Measurements from ENCODE around the gene CACNG7.
"Not testable (repeated sequence)": the region's sequence is repeated elsewhere in the genome, so short reads cannot be mapped to it uniquely, and the experiment has no call there.

CACNG7 gene

DNA sequence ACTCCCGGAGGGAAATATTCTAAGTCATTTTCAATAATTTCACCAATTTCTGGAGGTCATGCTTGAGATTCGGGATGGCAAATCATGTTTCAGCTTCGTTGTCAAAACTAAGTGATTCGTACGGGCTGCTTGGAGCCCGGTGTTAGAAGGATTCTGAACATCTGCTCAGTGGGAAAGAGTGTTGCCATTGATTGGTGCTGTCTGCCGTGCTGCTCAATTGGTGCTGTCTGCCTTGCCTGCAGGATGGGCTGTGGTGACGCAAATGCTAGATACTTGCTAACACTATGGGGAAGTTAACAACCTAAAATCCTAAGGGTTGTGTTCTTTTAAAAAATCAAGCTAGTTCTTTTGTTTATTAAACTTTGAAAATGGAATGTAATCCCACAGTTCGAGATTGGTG is 36.4 kb downstream of the CACNG7 start:
- in situ Hi-C loops (cut with HindIII; ENCODE audit: low sequenced_read_pairs) = no loop called here
- TF ChIP-seq, protein P1, sequence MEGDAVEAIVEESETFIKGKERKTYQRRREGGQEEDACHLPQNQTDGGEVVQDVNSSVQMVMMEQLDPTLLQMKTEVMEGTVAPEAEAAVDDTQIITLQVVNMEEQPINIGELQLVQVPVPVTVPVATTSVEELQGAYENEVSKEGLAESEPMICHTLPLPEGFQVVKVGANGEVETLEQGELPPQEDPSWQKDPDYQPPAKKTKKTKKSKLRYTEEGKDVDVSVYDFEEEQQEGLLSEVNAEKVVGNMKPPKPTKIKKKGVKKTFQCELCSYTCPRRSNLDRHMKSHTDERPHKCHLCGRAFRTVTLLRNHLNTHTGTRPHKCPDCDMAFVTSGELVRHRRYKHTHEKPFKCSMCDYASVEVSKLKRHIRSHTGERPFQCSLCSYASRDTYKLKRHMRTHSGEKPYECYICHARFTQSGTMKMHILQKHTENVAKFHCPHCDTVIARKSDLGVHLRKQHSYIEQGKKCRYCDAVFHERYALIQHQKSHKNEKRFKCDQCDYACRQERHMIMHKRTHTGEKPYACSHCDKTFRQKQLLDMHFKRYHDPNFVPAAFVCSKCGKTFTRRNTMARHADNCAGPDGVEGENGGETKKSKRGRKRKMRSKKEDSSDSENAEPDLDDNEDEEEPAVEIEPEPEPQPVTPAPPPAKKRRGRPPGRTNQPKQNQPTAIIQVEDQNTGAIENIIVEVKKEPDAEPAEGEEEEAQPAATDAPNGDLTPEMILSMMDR (IDR thresholded peaks at IDR 0.05; ENCODE audit: low read depth, low read length, missing control alignments) = no peak
- no peak for DNase-seq (ENCODE audit: low read depth)
- H3K4me3 ChIP-seq (ENCODE audit: low read depth, low read length) = no peak overlapping the region

DNA sequence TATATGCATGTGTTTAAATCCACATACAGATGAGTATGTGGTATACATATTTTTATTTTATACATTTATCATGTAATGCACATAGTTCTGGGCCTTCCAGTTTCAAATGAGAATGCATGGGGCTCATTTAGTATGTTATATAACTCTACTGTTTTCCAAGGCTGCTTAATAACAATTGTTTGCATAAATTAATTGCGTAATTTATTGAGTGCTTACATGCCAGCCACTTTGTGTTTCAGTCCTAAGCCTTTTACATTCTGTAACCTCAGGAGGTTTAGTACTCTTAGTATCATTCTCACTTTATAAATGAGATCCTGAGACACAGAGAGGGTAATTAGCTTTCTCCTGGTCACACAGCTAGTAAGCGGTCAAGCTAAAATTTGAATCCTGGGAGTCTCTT is 36.9 kb downstream of the CACNG7 start:
- H3K4me3 ChIP-seq (ENCODE audit: low read depth, low read length) = no peak overlapping the region
- DNase-seq (ENCODE audit: low read depth) = no peak
- TF ChIP-seq, protein P1 (IDR thresholded peaks at IDR 0.05; ENCODE audit: low read depth, low read length, missing control alignments) = no peak
- in situ Hi-C loops (cut with HindIII; ENCODE audit: low sequenced_read_pairs) = no loop called here

DNA sequence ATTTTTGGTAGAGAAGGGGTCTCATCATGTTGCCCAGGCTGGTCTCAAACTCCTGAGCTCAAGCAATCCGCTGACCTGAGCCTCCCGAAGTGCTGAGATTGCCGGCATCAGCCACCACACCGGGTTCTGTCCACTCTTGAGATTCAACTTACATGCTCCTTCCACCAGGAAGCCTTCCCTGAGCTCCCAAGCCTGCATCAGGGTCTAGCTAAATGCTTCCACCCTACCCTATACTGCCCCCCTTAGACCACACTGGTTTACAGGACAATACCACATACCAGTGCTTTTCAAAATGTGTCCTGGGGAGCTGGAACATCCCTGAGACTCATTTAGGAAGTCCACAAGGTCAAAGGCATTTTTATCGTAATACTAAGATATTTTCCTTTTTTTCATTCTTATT is 38.5 kb downstream of the CACNG7 start:
- H3K4me3 ChIP-seq (ENCODE audit: low read depth, low read length) = no peak overlapping the region
- DNase-seq (ENCODE audit: low read depth) = no peak
- TF ChIP-seq, protein P1 (IDR thresholded peaks at IDR 0.05; ENCODE audit: low read depth, low read length, missing control alignments) = no peak
- in situ Hi-C loops (cut with HindIII; ENCODE audit: low sequenced_read_pairs) = no loop called here

DNA sequence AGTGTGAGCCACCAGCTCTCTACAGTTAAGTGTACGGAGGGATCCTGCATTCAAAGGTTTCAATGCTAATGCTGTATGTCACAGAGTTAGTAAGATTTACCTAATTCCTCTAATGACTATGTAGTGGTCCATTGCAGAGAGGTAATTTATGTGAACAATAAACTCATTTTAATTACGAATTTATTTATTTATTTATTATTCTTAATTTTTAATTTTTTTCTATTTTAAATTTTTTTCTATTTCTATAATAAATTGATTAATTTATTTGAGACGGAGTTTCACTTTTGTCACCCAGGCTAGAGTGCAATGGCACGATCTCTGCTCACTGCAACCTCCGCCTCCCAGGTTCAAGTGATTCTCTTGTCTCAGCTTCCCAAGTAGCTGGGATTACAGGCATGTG is 39.5 kb downstream of the CACNG7 start:
- in situ Hi-C loops (cut with HindIII; ENCODE audit: low sequenced_read_pairs); H3K4me3 ChIP-seq (ENCODE audit: low read depth, low read length); DNase-seq (ENCODE audit: low read depth): not testable (repeated sequence)

DNA sequence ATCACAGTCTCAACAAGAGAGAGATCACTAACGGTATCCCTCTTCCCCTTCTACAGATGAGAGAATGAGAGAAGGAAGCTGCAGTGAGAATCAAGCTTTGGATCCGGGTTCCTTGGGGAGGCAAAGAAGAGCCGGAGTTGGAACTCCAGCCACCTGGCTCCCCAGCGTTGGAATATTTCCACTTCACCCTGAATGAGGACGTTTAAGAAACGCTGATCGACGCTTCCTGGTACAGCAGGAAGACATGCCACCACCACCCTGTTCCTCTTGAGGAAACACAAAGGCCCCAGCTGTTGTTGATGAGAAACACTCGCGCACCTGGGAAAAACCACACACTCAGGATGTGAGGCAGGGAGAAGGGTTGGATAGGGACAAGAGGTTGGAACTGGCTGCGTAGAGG is 42.4 kb downstream of the CACNG7 start:
- in situ Hi-C loops (cut with HindIII; ENCODE audit: low sequenced_read_pairs) = no loop called here
- H3K4me3 ChIP-seq (ENCODE audit: low read depth, low read length) = no peak overlapping the region
- no peak for DNase-seq (ENCODE audit: low read depth)
- TF ChIP-seq, protein P1 (IDR thresholded peaks at IDR 0.05; ENCODE audit: low read depth, low read length, missing control alignments) = no peak

DNA sequence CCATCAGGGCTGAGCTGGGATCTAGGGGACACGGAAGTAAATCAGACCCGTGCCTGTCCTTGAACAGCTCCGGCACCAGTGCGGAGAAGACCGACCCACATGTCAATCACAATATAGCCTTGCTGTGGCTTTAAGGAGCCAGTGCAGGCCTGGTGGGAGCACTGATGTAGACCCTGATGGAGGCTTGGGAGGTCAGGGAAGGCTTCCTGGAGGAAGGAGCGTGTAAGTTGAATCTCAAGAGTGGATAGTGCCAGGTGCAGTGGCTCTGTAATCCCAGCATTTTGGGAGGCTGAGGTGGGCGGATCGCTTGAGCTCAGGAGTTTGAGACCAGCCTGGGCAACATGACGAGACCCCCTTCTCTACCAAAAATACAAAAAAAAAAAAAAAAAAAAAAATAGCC is 42.9 kb downstream of the CACNG7 start:
- TF ChIP-seq, protein P1 (IDR thresholded peaks at IDR 0.05; ENCODE audit: low read depth, low read length, missing control alignments) = no peak
- no peak for DNase-seq (ENCODE audit: low read depth)
- H3K4me3 ChIP-seq (ENCODE audit: low read depth, low read length) = no peak overlapping the region
- in situ Hi-C loops (cut with HindIII; ENCODE audit: low sequenced_read_pairs) = no loop called here

DNA sequence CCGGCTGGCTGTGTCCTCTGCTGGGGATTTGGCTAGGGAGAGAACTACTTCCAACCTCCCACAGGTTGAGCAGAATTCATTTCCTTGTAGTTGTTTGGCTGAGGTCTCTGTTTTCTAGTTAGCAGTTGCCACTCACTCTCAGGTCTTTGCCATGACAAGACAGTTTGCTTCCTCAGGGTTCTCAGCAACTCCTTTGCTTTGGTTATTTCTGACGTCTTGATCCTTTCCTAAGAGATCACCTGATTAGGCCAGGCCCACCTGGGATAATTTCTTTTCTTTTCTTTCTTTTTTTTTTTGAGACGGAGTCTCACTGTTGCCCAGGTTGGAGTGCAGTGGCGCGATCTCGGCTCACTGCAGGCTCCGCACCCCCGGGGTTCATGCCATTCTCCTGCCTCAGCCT is 44.3 kb downstream of the CACNG7 start:
- H3K4me3 ChIP-seq (ENCODE audit: low read depth, low read length) = no peak overlapping the region
- TF ChIP-seq, protein P1 (IDR thresholded peaks at IDR 0.05; ENCODE audit: low read depth, low read length, missing control alignments) = no peak
- in situ Hi-C loops (cut with HindIII; ENCODE audit: low sequenced_read_pairs) = no loop called here
- DNase-seq (ENCODE audit: low read depth) = no peak
